ENCODE measurements around the gene BRD3. TPM values are rescaled to one million over a fixed set of nuclear protein-coding genes. Genes with fewer than 3 reads are reported as not detected.

BRD3 gene
- total and polyA plus RNA-seq, 2 of the 8 experiments (the other 6 are each of a cell fraction or from before 2014, with no cell fraction given), result 31.0 to 82.7 TPM

DNA sequence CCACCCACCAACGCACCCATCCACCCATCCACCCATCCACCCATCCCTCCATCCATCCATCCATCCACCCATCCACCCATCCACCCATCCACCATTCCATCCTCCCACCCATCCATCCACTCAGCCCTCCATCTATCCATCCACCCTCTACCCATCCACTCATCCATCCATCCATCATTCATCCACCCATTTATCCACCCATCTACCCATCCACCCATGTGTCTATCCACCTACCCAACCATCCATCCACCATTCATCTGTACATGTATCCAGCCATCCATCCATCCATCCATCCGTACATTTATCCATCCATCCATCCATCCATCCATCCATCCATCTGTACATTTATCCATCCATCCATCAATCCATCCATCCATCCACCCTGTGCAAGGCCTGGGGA lies 64.6 kb downstream of the BRD3 start (continued):
- TF ChIP-seq EZH2 (IDR thresholded peaks at IDR 0.05; ENCODE audit: low read depth, low read length, severe bottlenecking), result no peak
- TF ChIP-seq SIN3A (conservative IDR thresholded peaks at IDR 0.05 in 1 of 2, IDR thresholded peaks at IDR 0.05 in 1 of 2; ENCODE audit: low read depth in 1 of 2, low read length in 2 of 2), result no peak
- no peak for TF ChIP-seq POLR2A (IDR thresholded peaks at IDR 0.05; ENCODE audit: control extremely low read depth in 1 of 2, low read depth in 2 of 2, low read length in 2 of 2)
- TF ChIP-seq JUN (IDR thresholded peaks at IDR 0.05; ENCODE audit: low read depth, low read length), result no peak
- TF ChIP-seq TAF7 (optimal IDR thresholded peaks at IDR 0.05; ENCODE audit: borderline replicate concordance, low read depth, low read length), result no peak
- TF ChIP-seq SUZ12 (IDR thresholded peaks at IDR 0.05; ENCODE audit: low read length), result no peak
- TF ChIP-seq, protein P1, sequence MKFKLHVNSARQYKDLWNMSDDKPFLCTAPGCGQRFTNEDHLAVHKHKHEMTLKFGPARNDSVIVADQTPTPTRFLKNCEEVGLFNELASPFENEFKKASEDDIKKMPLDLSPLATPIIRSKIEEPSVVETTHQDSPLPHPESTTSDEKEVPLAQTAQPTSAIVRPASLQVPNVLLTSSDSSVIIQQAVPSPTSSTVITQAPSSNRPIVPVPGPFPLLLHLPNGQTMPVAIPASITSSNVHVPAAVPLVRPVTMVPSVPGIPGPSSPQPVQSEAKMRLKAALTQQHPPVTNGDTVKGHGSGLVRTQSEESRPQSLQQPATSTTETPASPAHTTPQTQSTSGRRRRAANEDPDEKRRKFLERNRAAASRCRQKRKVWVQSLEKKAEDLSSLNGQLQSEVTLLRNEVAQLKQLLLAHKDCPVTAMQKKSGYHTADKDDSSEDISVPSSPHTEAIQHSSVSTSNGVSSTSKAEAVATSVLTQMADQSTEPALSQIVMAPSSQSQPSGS (IDR thresholded peaks at IDR 0.05; ENCODE audit: low read length), result no peak
- no peak for TF ChIP-seq BCL11A (IDR thresholded peaks at IDR 0.05; ENCODE audit: low read depth in 2 of 2, low read length in 2 of 2)
- TF ChIP-seq POLR2AphosphoS5 (IDR thresholded peaks at IDR 0.05; ENCODE audit: low read depth, low read length), result no peak
